GM18868 (cell line): ENCODE measurements around the gene VDR.

ENCODE experiments used
- ATAC-seq: cut with Tn5 transposase; IDR thresholded peaks from one replicate; pipeline ENCODE4 v1.9.1; 2021; ENCODE audit warnings: mild to moderate bottlenecking, moderate library complexity; ENCODE audit not compliant: unreplicated experiment

Gene VDR

DNA sequence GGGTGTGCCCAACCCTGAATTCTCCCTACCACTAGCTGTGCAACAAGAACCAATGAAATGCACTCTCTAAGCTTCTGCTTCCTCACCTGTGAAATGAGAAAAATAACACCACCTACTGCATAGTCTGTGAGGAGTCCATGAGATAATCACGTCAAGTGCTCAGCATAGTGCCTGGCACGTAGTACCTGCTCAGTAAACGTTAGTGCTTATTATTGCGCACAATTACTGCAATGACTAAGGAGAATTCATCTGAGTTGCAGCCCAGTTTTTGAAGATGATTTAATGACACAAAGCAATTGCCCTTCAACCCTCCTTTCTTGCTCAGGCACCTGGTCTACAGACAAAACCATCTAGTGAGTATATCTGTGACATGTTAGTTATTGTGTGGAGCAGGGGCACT, 8.8 kb downstream of the VDR start:
- no peak for ATAC-seq

DNA sequence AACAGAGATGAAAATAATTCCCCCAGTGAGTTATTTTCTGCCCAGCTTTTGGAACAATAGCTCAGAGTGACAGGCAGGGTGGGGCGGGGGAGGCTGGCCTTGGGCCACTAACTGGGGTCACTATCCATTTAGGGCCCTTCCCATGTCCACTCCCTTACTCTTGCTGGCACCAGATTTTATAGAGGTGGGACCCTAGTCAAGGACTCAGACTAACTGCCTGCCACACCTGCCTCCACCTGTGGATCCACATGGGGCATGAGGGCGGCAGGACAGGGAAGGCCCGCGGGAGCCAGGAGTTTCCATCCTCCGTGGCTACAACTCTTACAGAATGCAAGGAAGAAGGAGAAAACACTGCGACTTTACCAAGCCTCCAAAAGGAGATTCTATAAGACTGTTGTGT, 10.1 kb downstream of the VDR start:
- no peak for ATAC-seq

DNA sequence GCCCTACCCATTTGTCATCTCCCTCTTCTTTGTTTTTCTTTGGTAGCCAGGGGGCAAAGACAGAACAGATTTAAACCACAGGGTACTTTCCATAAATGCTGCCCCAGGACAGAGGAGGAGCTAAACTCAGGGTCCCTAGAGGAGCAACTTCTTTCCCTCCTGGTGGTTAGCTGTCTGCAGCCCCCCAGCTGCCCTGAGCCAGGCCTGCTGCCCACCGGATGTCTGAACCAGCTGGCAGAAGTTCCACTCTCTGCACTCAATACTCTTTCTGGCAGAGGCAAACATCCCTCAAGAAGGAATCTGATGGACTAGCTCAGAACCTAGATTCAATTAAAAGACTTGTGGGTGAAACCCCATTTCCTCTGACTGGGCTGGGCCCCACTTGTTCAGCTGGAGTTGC, 10.7 kb downstream of the VDR start:
- peak; percentile 64 for ATAC-seq

DNA sequence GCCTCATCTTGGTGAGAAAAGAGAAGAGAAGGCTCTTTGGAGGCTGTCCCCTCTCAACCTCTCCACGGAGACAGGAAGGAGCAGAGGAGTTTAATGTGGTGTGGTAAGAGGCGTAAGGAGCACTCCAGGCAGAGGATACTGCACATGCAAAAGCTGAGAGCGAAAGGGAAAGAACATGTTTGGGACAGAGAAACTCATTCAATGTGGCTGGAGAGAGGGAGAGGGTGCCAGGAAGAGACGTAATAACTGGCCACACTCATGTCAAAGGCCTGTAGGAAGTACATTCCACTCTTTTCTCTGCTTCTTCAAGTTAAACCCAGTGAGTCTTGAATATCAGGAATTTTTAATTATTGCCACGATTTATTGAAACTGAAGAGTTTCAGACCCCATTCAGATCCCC, 12.0 kb downstream of the VDR start:
- ATAC-seq: no peak

DNA sequence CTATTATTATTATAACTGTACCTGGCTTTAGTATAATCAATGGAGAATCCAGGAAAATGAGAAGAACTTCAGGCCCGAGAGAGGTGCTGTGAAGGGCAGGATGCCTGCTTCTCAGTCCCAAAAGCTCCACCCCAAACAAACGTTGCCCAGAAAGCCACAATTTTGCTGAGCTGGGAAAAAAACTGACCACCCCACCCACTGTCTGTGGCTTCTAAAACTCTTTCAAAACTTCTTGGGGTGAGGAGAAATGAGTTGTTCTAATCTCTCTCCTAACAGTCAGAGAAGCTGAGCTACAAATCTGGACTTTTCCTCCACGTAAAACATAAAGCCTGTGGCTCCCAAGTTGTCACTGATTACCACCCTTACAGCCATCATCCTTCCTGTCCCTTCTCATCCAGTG, 13.4 kb downstream of the VDR start:
- no peak for ATAC-seq

GRCh38 chr12:47889040-47889439, 15.8 kb downstream of the VDR start:
- ATAC-seq: peak; percentile 37

- ATAC-seq: no peak
Measured at GRCh38 chr12:47888153-47888819, 16.5 kb downstream of the VDR start.

DNA sequence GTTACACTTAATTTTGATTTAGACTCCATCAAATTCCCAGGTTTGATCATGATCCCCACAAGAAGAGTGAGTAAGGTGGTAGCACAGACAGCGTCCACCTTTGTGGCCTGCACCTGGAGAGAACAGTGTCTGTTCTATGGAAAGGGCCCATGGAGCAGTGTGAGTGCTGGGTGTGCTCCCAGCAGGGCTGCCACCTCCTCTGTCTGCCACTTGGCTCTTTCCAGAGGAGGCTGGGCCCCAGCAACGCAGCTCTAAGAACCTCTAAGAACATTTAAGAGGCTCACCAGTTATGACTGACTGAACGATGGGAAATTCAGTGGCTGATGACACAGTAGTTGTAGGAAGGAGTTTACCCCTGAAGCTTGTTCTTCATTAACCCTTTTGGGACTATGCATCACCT, 17.3 kb downstream of the VDR start:
- no peak for ATAC-seq

DNA sequence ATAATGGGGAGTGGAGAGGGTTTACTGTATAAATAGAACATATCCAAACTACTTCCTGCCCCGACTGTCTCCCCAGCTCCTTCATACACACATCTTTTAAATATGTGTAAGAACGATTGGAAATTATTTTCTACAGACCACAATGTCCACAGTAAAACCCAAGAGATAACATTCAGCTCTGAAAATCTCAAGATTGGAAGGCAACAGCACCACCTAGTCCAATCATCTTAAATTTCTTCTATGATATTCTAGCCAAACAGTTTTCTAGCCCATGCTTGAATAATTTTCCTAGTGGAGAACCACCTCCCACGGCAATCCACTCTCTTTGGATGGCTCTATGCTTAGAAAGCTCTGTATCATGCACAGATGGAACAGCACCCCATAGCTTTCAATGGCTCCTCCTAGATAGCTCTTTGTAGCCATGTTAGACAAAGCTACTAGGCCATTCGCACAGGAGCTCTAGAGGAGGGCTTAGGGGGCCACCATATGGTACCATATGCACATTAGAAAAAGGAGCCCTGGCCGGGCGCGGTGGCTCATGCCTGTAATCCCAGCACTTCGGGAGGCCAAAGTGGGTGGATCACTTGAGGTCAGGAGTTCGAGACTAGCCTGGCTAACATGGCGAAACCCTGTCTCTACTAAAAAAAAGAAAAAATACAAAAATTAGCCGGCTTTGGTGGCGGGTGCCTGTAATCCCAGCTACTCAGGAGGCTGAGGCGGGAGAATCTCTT, 18.1 kb downstream of the VDR start:
- no peak for ATAC-seq

- ATAC-seq: no peak
Measured at GRCh38 chr12:47885566-47885965, 19.2 kb downstream of the VDR start.

GRCh38 chr12:47885012-47885501, 19.7 kb downstream of the VDR start:
- peak; percentile 60 for ATAC-seq

- ATAC-seq: no peak
Measured at GRCh38 chr12:47884501-47884900, 20.3 kb downstream of the VDR start.

- no peak for ATAC-seq
Measured at GRCh38 chr12:47883663-47884195, 21.1 kb downstream of the VDR start.

- ATAC-seq: peak; percentile 70
Measured at GRCh38 chr12:47882781-47883546, 21.8 kb downstream of the VDR start.

DNA sequence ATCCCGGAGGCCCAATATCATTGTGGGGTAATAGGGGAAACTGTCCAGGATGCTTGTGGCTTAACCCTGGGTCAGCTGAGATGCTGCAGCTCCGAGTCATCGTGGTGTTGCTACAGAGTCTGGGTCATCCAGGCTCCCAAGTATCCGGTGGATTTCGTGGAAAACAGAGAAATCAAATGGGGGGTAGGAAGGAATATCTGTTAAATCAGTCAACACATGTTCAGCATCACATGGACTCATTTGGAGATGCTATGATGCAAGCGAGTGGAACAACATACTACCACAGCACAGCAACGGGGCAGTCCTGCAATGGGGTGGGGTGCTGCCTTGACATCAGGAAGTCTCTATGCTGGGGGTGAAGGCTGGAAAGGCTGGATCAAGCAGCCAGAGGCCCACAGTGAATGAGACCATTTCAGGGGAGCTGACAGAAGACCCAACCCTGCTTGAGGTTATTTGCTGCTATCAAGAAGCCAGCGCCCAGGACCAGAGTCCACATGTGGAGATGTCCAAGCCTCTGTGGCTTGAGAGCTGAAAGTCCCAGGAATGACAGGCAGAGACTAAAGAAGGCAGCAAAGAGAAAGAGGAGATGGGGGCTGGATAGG, 22.9 kb downstream of the VDR start:
- no peak for ATAC-seq

- ATAC-seq: no peak
Measured at GRCh38 chr12:47881051-47881450, 23.7 kb downstream of the VDR start.

DNA sequence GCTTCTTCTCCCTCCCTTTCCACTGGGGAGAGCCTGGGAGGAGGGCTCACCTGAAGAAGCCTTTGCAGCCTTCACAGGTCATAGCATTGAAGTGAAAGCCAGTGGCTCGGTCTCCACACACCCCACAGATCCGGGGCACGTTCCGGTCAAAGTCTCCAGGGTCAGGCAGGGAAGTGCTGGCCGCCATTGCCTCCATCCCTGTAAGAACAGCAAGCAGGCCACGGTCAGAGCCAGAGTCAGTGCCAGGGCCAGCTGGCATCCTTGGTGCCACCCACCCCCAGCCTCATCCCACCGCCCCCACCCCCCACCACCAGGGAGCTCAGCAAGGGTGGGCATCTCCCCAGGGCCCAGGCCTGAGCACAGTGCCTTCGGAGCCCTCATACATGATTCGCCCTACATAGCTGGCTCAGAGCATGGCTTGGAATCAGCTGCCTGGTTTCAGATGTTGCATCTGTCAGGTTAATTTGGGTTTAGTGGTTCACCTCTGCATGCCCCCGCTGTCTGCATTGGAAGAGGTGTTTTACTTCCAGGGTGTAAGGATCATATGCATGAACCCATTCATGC, 25.8 kb downstream of the VDR start:
- no peak for ATAC-seq

GRCh38 chr12:47878293-47878917, 26.4 kb downstream of the VDR start:
- ATAC-seq: no peak

GRCh38 chr12:47877081-47877480, 27.7 kb downstream of the VDR start:
- ATAC-seq: no peak

- ATAC-seq: no peak
Measured at GRCh38 chr12:47876440-47876960, 28.3 kb downstream of the VDR start.
